HG03108 (cell line): ENCODE data around the gene RBMS2.
A peak's percentile ranks its signal among the peaks of the same experiment; 100 is the strongest.

Experiments used
- ATAC-seq: cut with Tn5 transposase; IDR thresholded peaks from one replicate; pipeline ENCODE4 v1.9.1; 2021; ENCODE audit warnings: moderate library complexity; ENCODE audit not compliant: unreplicated experiment

RBMS2 gene

DNA sequence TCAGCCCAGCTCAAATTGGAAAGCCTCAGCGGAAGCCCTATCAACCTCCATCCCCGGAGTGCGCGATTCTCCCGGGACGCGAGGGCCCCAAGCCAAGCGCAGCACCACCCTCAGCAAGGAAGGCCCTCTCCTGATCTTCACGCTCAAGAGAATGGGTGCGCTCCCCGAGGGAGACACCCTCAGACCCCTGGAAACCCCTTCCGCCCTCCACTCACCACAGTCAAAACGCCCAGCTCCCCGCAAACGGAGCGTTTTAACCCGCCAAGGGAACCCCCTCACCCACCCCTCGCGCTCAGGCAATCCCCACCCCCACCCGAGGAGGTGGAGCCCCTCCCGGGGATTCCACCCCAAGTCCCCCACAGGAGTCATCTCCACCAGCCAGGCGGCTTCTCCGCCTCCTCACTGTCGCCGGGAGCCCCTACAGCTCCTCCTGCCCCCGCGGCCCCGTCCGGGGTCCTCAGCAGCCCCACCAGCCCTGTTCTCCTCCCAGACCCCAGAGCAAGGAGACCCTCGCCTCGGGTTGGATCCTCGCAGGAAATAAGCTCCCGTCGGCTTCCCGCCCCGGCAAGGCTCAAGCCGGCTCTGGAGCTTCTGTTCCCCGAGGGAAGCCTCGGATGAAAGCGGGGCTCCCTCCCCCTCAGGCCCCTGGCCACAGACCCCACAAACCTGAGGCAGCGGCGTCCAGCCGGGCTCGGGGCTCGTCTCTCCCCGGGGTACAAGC lies 108.0 kb downstream of the RBMS2 start:
- no peak for ATAC-seq

DNA sequence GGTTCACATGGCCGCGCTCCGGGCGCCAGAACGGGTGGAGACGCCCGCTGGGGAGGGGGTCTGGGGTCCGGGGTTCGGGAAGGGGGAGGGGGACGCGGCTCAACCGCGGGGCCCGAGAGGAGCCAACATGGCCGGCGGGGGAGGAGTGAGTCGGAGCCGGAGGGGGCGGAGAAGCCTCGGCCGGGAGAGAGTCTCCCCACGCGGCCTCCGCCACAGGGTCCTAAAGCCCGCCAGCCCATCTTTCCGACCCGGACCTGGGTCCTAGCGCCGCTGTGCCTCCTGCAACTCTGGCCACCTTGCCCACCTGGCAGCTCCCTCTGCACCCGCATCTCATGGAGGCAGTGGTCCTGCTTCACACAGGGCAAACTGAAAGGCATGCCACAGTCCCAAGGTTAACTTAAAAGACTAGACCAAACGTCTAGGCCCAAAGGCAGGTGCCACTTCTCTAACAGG lies 108.6 kb downstream of the RBMS2 start, which contains the start of gene BAZ2A:
Gene BAZ2A, minus strand, starts transcription at position 147 of the 453 bp plus-strand sequence. CDS start 12,796 bp downstream, outside the sequence.
- ATAC-seq = peak; percentile 51

DNA sequence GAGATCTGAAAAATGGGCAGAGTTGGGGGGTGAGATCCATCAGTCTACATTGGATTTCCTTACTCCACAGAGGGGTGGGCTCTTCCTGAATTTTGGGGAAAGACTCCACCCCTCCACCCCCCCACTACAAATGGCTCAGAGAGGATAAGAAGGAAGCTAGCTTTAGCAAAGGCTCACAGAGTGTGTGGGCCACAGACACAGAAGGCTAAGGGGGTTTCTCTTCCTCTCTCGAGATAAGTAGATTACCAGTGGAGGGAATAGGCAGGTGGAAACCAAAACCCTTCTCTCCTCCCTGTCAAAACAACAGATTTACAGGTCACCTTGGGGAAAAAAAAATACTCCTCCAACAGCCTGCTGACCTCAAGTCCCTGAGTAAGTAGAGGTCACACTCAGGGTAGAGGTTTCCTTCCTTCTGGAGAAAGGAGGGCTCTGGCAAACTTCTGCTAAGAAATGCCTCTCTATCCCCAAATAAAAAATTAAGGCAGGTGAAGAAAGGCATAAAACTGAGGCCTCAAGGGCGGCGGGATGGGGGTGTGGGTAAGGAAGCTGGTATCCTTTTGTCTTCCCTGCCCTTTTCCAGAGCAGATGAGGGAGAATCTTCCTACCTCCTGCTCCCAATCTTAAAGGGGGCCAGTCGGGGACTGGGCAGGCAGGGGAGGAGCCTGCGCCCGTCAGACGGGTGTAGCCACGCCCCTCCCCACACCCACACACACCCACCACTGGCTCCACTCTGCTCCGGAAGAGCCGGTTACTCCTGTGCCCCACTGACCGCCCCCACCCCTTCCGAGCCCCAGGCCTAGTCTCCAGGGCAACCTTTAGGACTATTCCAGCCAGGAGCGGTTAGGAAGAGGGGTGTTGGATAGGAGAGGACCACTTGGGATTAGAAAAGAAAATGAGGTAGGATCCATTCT lies 110.4 kb downstream of the RBMS2 start:
- ATAC-seq = no peak

DNA sequence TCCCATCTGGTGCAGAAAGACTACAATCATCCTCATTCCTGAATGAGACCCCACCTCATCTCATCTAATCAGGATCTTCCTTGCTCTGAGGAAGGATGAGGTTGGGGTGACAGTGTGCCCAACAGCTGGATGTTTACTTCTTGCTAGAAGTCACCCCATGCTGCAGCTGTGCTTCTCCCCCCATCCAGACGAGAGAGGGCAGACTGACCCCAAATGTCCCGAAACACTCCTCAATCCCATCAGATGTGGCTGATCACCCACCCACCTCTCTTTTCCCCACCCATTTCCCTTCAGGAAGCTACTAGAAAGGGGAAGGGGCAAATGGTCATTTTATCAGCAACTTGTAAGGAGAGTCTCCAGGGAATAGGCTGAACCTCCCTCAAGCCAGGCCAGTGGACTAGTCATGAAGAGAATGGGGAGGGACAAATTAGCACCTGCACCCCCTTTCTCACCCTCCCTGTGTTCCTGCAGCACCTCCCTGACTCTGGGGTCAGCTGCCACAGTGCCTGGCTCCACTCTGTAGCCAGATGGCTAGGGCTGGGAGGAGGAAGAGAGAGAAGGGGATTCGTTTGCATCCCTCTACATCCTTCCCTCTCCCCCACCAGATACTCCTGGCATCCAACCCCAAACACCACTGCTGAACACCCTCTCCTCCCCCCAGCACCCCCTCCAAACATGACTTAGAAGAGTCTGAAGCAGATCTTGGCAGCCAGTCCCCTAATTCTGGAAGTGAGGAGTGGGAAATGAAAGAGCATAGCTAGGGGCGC lies 111.3 kb downstream of the RBMS2 start:
- ATAC-seq = no peak

DNA sequence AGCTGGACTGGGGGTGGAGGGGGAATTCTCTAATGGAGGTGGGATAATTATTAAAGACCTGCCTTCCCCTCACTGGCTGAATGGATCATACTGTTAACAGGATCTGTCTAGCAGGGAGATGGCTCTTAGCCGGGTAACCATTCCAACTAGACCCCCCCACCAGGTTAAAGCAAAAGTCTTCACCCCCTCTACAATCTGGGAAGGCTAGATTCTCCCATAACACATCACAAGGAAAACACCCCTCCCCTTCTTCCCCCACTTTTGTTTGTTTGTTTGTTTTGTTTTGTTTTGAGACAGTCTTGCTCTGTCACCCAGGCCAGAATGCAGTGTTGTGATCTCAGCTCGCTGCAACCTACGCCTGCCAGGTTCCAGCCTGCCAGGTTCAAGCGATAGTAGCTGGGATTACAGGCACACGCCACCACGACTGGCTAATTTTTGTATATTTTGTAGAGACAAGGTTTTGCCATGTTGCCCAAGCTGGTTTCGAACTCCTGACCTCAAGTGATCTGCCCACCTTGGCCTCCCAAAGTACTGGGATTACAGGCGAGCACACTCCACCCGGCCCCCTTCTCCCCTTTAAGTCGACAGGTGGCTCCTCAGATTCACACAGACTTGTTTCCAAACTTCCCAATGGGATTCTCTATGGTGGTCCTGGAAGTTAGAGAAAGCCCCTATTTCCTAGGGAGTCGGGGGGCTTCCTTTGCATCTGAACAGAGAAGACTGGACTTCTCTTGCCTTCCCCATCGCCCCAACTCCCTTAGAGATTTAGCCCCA lies 112.0 kb downstream of the RBMS2 start:
- ATAC-seq = no peak

DNA sequence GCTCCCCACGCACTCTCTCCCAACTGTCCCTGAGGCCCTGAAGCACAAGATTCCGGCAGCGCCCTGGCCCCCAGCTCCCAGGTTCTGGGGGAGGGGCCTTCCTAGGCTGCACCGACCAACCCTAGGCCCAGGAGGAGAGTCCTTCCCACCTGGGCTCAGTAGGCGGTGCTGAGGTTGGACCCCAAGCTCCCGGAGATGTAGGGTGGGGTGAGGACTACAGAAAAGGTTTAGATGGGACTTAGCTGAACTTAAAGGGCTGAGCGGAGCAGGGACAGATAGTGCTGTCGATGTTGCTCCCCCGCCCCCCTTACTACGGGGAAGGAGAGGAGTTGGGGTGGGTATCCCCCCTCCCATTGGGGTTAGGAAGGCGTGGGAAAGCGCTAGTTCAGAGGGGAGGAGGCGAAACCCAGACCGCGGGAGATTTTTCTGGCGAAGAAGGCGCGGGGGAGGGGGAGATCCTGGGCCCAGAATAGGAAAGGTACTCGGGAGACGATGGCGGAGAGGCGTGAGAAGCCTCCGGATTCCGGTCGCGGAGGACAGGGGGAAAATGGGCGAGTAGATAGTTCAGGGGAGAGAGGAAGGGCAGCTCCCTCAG lies 112.7 kb downstream of the RBMS2 start:
- ATAC-seq = no peak

DNA sequence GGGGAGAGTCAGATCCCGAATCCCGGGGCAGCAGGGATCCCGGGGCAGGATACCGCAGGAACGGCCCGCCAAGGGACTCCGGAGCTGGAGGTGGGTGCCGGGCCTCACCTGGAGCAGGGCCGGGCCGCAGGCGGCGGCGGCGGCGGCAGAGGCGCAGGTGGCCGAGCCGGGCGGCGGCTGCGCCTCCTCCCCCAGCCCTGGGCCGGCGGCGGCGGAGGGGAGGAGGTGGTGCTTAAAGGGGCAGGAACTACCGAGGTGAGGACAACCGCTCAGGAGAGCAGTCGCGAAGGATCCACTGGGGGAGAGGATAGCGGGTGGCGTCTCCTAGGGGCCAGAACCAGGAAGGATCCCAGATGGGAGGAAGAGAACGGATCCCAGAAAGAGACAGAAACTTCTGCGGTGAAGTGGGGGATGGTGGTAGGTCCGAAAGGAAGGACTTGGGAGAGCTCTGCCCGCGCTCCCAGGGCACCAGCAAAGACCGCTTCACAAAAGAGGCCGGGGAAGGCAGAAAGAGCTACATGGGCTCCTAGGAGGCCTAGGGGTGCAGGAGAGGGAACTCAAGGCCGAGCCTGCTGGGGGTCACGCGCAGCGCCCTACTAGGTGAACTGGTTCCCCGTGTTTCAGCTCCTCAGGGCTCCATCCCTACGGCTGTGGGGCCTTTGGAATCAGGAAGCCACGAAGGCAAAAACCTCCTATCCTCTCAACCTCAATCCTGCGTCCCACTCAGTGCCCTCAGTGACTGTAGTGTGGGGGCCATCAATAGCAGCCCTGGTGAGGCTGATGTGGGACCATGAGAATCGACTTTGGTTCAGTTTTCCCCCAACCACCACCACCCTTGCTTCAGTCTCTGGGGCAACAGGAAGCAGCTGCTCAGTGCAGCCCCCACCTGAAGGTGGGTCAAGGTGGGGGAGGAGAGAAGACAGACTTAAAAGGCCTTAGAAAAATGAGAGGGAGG lies 113.5 kb downstream of the RBMS2 start:
- peak; percentile 21 for ATAC-seq

DNA sequence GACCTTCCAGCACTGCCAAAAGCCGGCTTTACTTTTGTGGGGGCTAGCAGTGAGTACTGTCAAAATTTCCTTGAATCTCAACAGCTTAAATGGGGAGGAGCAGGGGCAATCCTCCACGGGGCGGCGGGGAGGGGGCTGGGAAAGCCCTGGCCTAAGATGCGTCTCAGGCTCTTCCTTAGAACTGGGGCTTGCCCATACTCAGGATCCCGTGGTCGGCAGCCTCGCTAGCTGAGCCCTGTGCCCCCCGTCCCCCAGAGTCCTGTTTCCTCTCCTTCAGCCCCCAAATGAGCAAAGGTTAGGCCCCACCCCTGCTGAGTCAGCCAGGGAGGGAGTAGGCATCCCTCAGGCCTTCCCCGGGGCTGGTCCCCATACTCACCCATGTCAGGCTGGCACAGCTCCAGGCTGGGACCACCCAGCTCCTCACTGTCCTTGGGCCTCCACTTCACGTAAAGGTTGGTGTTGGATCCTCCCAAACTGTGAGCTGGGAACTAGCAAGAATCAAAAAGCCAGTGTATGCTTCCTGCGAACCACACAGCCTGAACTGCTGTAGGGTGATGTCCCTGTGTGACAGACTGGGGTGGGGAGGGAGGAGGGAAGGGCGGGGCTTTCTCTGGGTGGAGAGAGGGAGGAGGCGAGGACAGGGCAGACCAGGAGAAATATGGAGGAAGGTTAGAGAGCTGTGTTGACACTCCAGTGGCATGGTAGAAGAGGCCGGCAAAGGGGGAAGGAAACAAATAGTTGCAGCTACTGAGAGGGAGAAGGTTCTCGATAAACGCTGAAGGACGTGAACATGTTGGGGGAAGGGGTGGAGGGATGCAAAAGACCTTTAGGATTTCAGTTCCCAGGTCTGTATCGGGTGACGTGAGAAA lies 114.4 kb downstream of the RBMS2 start:
- ATAC-seq = peak; percentile 29

DNA sequence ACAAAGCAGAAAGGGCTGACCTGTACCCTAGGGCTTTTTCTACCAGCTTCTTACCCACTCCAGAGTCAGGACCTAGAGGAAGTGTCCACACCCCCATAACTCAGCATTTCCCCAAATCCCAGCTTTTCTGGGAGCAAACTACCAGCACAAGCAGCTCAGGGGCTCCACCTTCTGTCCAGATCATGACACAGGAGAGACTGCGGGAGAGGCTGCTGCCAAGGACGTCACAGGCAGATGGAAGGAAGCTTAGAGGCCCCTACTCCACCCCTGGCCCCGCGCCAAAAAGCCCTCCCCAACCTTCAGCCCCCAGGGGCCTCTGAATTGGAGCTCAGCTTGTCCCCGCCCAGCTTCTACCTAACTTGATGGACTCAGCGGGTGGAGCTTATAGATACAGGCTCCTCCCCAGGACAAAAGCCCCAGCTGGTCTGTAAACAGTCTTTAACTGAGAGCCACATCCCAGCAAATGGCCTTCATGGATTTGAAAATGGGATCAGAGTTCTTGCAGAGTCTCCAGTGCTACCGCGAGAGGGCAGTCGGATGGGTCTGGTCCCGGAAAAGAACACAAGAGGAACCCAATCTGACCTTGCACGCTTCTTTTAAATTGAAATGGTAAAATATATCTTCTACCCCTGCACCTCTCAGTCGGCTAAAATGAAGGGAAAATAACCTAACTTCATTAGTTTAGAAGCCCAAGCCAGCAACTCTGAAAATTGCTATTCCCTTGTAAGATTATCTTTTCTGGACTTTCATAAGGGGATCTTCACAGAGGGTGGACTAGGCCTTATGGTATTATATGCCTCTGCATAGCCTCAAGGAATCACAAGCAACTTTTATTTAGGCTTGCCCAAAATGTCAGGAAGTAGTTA lies 115.3 kb downstream of the RBMS2 start:
- ATAC-seq = peak; percentile 54

DNA sequence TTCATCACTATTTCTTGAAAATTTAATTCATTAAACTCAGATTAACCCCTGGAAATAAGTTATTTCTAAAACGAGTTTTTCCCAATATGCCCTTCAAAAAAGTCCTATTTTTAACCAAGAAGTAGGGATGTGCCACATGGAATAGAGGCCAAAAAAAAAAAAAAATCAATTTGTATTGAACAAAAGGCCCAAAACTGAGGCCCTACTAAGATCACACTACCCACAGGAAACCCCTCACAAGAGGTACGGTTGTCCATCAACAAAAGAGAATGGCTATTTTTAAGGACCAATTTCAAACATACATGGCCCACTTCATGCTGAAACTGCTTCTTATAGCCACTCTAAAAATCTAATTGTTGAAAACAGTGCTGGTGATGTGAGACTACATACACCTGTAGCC lies 116.0 kb downstream of the RBMS2 start:
- no peak for ATAC-seq

DNA sequence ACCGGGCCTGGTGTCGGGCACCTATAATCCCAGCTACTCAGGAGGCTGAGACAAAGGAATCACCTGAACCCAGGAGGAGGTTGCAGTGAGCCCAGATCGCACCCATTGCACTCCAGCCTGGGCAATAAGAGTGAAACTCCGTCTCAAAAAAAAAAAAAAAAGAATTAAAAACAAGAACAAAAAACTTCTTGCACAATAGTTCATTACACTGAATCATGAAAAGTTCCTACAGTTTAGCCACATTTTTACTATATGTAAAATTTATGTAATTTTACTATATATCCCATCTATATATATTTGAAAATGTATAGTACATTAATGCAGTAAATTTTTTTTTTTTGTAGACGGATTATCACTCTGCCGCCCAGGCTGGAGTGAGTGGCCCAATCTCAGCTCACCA lies 119.6 kb downstream of the RBMS2 start:
- ATAC-seq = no peak

DNA sequence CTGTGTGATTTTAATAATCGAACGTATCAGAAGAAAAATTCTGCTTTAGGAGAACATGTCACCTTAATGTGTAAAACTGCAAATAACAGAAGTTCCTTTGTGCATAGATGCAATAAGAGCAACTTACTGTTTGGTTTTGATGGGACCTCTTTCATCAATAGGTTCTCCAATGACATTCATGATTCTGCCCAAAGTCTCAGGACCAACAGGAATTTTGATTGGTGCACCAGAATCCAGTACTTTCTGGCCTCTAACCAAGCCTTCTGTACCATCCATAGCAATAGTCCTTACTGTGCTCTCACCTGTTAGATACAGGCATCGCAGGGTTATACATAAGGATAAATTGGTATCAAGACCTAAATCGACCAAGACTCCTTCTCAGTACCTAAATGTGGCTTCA lies 123.0 kb downstream of the RBMS2 start:
- no peak for ATAC-seq

DNA sequence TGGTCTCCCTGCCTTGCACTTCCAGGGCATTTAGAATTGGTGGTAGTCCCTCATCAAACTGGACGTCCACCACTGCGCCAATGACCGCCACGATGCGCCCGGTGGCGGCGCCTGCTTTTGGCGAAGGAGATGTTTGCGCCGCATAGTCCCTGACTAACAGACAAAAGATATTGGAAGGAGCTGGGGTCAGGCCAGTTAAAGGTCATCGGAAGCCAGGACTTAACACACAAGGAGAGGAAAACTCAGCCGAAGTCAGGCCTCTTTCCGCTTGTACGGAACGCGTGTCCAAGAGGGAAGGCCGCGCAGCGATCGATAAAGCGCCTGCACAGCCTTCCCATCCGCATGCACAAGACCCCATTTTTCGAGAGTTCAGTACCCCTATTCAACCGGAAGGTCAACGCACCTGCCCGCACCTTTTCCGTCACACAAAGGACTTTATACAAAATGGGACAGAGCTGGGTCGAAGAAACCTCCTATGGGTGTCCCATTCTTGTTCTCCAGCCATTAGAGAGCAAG lies 123.6 kb downstream of the RBMS2 start:
- ATAC-seq = no peak
